ENCODE results near the gene RBM5.

GRCh38 chr3:50162034-50162883 lies 73.5 kb downstream of the RBM5 start:
- no peak for TF ChIP-seq CTCF (conservative IDR thresholded peaks at IDR 0.05; ENCODE audit: low read depth, low read length)
- TF ChIP-seq EZH2 (IDR thresholded peaks at IDR 0.05; ENCODE audit: low read length, unreplicated experiment), result no peak
- no peak for TF ChIP-seq EZH2phosphoT487 (IDR thresholded peaks at IDR 0.05; ENCODE audit: borderline replicate concordance, low read length)

Data from PC-3 (cell line).